ENCODE measurements around the gene CCDC85B.

The CCDC85B gene

DNA sequence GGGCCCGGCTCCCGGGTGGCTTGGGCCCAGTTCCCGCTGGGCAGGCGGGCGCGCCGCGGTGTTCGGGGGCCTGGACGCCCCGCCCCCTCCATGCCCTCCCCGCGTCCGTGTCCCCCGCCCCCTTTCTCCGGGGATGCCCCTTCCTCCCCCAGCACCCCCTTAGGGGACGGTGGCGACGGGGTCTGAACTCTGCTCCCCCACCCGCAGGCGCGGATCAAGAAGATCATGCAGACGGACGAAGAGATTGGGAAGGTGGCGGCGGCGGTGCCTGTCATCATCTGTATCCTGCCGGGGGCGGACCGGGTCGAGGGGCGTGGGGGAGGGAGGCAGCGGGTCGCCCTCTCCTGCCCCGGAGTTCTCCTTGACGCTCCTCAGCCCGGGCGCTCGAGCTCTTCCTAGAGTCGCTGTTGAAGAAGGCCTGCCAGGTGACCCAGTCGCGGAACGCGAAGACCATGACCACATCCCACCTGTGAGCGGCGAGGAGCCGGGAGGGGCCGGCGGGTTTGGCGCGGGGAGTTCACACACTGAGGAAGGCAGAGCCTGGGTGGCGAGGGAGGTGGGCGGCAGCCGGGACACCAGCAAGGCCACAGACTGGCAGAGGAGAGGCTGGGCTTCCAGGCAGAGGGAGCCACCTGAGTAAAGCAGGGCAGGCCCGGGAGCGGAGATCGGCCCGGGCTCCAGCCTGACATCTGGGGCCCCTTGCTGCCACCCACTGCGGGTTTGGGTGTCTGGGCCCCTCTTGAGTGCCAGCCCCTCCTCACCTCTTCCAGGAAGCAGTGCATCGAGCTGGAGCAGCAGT, 29.3 kb downstream of the CCDC85B start:
- intact Hi-C loops (cut with DNase I): loop anchor here (1.0 to 2.0 kb wide), 3 partner anchors 27 to 41 kb away; partner anchors contain the start of genes FIBP and SART1
- peak in 7 of 10 donors; percentile 27 to 91 (median 51) for DNase-seq

DNA sequence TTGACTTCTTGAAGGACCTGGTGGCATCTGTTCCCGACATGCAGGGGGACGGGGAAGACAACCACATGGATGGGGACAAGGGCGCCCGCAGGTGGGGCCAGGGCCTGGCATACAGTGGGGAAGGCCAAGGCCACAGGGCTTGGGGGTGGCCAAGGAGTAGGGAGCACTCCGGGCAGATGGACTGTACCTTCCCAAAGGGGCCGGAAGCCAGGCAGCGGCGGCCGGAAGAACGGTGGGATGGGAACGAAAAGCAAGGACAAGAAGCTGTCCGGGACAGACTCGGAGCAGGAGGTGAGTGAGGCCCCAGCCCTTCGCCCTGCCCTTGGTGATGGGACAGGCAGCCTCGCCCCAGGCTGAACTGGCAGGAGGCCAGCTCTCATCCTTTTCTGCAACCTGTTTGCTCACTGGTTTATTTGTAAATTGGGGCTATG, 29.9 kb downstream of the CCDC85B start:
- DNase-seq: peak in 2 of 10 donors; percentile 82 to 85
- intact Hi-C loops (cut with DNase I): loop anchor here (1.0 kb wide), 1 partner anchor 28 kb away; no protein-coding TSS in a partner anchor

DNA sequence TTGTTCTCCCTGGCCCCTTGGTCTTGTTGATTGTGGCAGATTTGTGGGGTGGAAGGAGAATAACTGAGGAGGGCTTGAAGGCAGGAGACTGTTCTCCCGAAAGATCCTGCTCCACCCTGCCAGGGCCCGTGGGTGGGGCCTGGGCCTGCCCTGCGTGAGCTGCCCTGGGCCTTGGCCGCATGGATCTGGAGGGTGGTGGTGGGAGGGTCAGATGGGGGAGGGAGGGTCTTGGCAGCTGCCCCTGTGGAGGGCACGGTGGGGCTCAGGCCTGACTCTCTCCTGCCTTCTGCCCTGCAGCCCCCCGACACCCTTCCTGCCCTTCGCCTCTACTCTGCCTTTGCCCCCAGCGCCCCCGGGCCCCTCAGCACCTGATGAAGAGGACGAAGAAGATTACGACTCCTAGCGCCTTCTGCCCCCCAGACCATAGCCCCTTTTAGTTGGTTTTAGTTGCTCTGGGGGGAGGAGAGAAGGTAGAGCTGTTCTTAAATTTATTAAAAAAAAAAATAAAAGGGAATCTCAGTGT, 30.6 kb downstream of the CCDC85B start:
- peak in 2 of 10 donors; percentile 30 to 57 for DNase-seq
- intact Hi-C loops (cut with DNase I): no loop called here

DNA sequence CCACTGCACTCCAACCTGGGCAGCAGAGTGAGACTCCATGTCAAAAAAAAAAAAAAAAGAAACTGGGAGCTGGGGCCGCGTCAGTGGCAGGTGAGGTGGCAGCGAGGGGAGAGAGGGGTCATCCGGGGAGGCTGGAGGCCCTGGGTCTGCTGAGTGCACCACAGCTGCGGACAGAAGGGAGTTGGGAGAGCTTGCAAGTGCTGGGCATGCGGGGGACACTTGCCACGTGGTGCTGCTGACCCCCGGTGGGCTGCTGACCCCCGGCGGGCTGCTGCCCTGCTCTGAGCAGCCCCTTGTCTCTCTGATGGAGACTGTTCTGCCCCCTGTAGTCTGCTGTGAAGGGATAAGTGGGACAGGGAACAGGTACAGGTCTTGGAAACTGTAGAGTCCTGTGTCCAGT, 31.4 kb downstream of the CCDC85B start:
- intact Hi-C loops (cut with DNase I): no loop called here
- DNase-seq: peak in 1 of 10 donors; percentile 52

DNA sequence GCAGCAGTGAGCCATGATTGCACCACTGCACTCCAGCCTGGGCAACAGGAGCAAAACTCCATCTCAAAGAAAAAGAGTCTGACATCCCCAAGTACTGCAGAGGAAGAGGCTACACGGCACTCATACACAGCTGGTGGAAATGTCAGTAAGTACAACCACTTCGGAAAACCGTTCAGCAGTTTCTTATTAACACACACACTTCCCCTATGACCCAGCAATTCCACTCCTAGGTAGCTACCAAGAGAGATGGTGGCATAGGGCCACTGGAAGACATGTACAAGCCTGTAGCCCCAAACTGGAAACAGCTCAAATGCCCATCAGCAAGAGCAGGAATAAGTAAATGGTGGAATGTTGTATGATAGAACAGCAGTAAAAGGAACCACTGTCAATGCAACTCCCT, 32.1 kb downstream of the CCDC85B start:
- no peak for DNase-seq
- intact Hi-C loops (cut with DNase I): no loop called here

DNA sequence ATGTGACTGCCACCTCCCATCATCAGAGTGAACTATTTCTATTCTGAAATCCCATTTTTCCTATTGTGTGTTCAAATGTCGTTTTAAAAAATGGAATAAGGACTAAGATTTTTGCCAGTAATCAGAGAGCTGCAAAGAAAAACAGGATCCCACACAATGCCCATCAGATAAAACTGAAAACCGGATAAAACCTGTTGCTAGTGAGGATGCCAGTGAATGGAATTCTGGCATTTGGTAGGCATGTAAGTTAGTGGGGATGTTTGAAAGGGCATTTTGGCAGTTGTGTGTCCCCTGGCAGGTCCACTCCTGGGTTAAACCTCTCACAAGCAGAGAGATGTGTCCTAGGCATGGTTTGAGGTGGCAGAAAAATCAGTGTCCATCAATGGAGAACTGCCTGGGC, 34.9 kb downstream of the CCDC85B start:
- intact Hi-C loops (cut with DNase I): no loop called here
- no peak for DNase-seq

DNA sequence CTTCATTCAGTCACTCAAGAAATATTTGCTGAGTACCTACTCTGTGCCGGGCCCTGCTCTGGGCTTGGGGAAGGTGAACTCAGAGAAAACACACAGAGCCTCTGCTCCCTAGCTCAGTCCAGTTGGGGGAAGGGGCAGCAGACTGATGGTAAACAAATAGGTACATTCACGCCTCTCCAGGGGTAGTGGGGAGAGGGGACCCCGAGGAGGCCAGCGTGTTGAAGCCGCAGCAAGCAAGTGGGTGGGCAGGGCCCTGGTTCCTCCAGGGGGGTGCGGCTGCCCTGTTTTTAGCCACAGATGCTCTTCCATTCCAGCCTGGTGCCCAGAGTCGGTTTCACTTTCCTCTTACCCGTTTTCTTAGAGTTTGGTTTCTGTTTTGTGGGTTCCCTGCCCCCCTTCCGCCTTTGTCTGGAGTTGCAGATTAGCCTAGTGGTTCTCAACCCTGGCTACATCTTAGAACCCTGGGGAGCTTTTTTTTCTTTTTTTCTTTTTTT, 37.5 kb downstream of the CCDC85B start:
- peak in 1 of 10 donors; percentile 27 for DNase-seq
- intact Hi-C loops (cut with DNase I): no loop called here

DNA sequence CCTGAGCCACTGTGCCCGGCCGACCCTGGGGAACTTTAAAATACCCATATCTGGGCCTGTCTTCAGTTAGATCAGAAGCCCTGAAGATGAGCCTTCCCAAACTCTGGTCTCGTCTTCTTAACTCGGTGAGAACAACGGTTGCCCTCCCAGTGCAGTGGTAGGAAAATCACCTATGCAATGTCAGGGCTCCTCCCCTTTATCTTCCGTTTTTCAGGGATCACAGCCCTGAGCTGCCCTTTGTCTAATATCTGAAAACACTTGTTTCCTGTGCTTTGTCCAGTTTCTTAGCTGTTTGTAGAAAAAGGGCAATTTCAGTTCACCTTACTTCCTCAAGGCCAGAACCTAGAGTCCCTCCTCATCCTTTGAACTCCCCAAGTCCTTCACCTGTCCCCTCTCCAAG, 38.2 kb downstream of the CCDC85B start:
- peak in 1 of 10 donors; percentile 4 for DNase-seq
- intact Hi-C loops (cut with DNase I): no loop called here

DNA sequence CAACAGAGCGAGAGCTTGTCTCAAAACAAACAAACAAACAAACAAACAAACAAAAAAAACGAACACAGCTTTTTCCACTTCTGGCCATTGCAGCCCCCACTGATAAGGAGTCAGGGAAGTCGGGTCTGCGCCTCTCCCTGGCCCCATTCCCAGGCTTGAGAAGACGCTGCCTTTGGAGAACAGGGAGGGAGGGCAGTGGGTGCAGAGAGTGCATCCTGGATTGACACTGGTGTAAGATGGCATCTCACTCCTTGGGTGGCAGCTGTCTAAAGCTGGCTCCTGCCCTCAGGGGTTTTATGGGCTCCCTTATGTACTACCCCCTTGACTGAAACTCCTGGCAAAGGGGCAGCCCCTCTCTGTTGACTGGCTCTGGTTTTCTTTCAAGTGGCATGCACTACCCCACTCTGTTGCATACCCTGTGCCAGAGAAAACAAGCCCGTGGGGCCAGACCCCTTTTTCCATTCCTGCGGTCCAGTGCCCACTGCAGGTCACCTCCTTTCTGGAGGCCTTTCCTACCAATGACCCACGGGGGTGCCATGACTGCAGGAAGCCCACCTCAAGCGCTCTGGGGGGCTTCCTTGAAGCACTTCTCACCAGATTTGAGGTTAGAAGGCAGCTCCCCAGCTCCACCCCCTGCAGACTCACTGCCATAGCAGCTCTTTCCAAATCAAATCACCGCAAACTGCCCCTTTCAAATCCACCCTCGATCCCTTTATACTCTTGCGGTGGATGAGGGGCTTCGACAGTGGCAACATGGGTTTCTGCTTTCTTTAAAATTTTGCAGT, 41.5 kb downstream of the CCDC85B start:
- intact Hi-C loops (cut with DNase I): no loop called here
- DNase-seq: peak in 2 of 10 donors; percentile 37 to 42

DNA sequence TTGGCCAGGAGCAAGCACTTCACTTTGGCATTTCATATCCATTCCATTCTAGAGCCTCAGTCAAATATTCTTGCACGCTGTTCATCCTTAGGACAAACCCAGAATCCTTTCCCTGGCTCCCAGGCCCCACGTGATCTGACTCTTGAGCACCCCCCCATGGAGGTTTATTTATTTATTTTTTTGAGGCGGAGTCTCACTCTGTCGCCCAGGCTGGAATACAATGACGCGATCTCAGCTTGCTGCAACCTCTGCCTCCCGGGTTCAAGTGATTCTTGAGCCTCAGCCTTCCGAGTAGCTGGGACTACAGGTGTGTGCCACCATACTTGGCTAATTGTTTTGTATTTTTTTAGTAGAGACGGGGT, 42.1 kb downstream of the CCDC85B start:
- intact Hi-C loops (cut with DNase I): no loop called here

DNA sequence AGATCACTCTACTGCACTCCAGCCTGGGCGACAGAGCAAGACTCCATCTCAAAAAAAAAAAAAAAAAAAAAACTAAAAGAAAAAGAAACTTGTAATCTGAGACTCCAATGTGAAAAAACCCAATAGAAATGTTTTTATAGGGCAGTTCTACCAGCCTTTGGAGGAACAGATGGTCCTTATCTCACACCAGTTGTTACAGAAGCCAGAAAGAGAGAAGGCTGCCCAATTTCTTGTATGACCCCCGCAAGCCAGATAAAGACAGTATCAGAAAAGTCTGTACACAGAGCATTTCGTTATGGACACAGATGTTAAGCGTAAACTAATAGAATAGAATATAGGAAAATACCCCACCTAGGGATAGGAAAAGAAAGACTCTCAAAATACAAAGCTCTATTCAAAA, 43.5 kb downstream of the CCDC85B start:
- intact Hi-C loops (cut with DNase I): no loop called here
- no peak for DNase-seq

More for the DNA sequence above, 42.1 kb downstream of the CCDC85B start:
- DNase-seq: peak in 2 of 10 donors; percentile 18 to 64

DNA sequence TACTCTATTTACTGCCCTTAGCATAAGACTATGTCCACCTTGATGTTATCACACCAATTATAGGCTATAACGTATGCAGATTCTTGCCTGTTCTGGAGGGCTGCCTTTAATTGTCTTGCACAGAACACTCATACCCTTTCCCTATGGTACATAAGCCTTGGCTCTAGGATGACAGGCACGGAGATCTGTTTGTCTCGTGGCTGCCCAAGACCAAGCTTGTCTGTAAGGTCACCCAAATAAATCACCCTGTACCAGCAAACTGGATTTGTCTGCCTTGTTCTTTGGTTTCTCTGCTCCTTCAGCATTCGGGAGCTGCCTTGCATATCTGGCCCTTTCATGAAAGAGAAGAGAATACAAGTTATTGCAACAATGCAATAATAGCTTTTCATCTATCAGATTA, 47.3 kb downstream of the CCDC85B start:
- intact Hi-C loops (cut with DNase I): no loop called here
- peak in 1 of 10 donors; percentile 1 for DNase-seq

Data from posterior cingulate gyrus (tissue), 11 donors.